Astrocyte (in vitro differentiated cells and primary cell): ENCODE measurements around the gene SCAMP5. TPM values are rescaled to one million over a fixed set of nuclear protein-coding genes. Genes with fewer than 3 reads are reported as not detected.
A peak's percentile ranks its signal among the peaks of the same experiment; 100 is the strongest.

Experiments used
- DNase-seq: peaks from one replicate; pipeline ENCODE4 v3.0.0-alpha.2; 2010; ENCODE audit warnings: low read depth
- FAIRE-seq: peaks from 2 replicates; lab custom pipeline; 2011; peaks lifted over from hg19 to GRCh38; lab: Jason Lieb, UNC
- H2AFZ ChIP-seq: 2 replicates; pipeline ENCODE4 v1.6.0; 2012; ENCODE audit warnings: low read depth, low read length, inconsistent platforms
- H3K27ac ChIP-seq: 2 replicates; pipeline ENCODE4 v1.5.1; 2011; ENCODE audit warnings: low read depth, low read length, inconsistent platforms
- H3K27me3 ChIP-seq: 2 replicates; pipeline ENCODE4 v1.6.0; 2011; ENCODE audit warnings: low read length, inconsistent platforms; ENCODE audit not compliant: insufficient read depth
- H3K36me3 ChIP-seq: 2 replicates; pipeline ENCODE4 v1.5.1; 2011; ENCODE audit warnings: low read length, inconsistent platforms; ENCODE audit not compliant: insufficient read depth
- H3K4me1 ChIP-seq: 2 replicates; pipeline ENCODE4 v1.5.1; 2011; ENCODE audit warnings: low read length, inconsistent platforms; ENCODE audit not compliant: insufficient read depth
- H3K4me2 ChIP-seq: 2 replicates; pipeline ENCODE4 v1.6.0; 2012; ENCODE audit warnings: low read length, inconsistent platforms
- H3K4me3 ChIP-seq: 2 replicates; pipeline ENCODE4 v1.5.1; 2011; ENCODE audit warnings: low read depth, mild to moderate bottlenecking, low read length, inconsistent platforms; ENCODE audit not compliant: insufficient read depth
- H3K79me2 ChIP-seq: 2 replicates; pipeline ENCODE4 v1.6.0; 2012; ENCODE audit warnings: mild to moderate bottlenecking, low read length, inconsistent platforms; ENCODE audit not compliant: insufficient read depth
- H3K9ac ChIP-seq: 2 replicates; pipeline ENCODE4 v1.6.0; 2012; ENCODE audit warnings: mild to moderate bottlenecking, low read length, inconsistent platforms
- H3K9me3 ChIP-seq: 2 replicates; pipeline ENCODE4 v1.5.1; 2012; ENCODE audit warnings: low read depth, mild to moderate bottlenecking, low read length, inconsistent platforms; ENCODE audit not compliant: insufficient read depth
- H4K20me1 ChIP-seq: 2 replicates; pipeline ENCODE4 v1.6.0; 2012; ENCODE audit warnings: low read length, inconsistent platforms; ENCODE audit not compliant: insufficient read depth
- H3K27ac Mint-ChIP-seq: one replicate; pipeline ENCODE4 v1.8.0; 2021; ENCODE audit warnings: mild to moderate bottlenecking, mixed read lengths; ENCODE audit not compliant: unreplicated experiment
- H3K27me3 Mint-ChIP-seq: one replicate; pipeline ENCODE4 v1.8.0; 2021; ENCODE audit warnings: low read depth, mixed read lengths; ENCODE audit not compliant: unreplicated experiment
- H3K36me3 Mint-ChIP-seq: one replicate; pipeline ENCODE4 v1.8.0; 2021; ENCODE audit warnings: low read depth, mixed read lengths; ENCODE audit not compliant: unreplicated experiment
- H3K4me1 Mint-ChIP-seq: one replicate; pipeline ENCODE4 v1.8.0; 2021; ENCODE audit warnings: low read depth, mixed read lengths; ENCODE audit not compliant: unreplicated experiment
- H3K4me3 Mint-ChIP-seq: one replicate; pipeline ENCODE4 v1.8.0; 2021; ENCODE audit warnings: mild to moderate bottlenecking, moderate library complexity, mixed read lengths; ENCODE audit not compliant: unreplicated experiment
- H3K9me3 Mint-ChIP-seq: one replicate; pipeline ENCODE4 v1.8.0; 2021; ENCODE audit warnings: mild to moderate bottlenecking, mixed read lengths; ENCODE audit not compliant: unreplicated experiment
- CTCF ChIP-seq: IDR thresholded peaks from 2 replicates; pipeline ENCODE4 v1.5.1; 2011; ENCODE audit warnings: low read depth, mild to moderate bottlenecking, inconsistent platforms, low read length, moderate library complexity; ENCODE audit not compliant: insufficient read depth
- EZH2 ChIP-seq: IDR thresholded peaks from 2 replicates; pipeline ENCODE4 v1.6.1; 2012; ENCODE audit warnings: mild to moderate bottlenecking, low read length, inconsistent platforms; ENCODE audit not compliant: insufficient read depth
- total RNA-seq: library from RNA; stranded (reverse); gene quantifications from 2 replicates; pipeline ENCODE4 v1.2.1, GENCODE V29; 2021

Gene SCAMP5
- total RNA-seq, 1 donor from 2014 or later, result 18.7 TPM

- H3K36me3 Mint-ChIP-seq, result peaks cover 16% of the 10 kb centered on the region
- H3K79me2 ChIP-seq, result peaks cover 3% of the 10 kb centered on the region
- no peak for DNase-seq
- H3K27me3 ChIP-seq, result no peaks in the 10 kb centered on the region
- no peak overlapping the region for H3K4me2 ChIP-seq
- no peaks in the 10 kb centered on the region for H3K9me3 Mint-ChIP-seq
- H3K4me1 ChIP-seq, result peaks cover 10% of the 10 kb centered on the region
- no peak overlapping the region for H3K4me3 ChIP-seq
- no peak overlapping the region for H3K27ac Mint-ChIP-seq
- H3K9me3 ChIP-seq, result no peaks in the 10 kb centered on the region
- no peak for FAIRE-seq
- H3K9ac ChIP-seq, result no peak overlapping the region
- no peak for TF ChIP-seq EZH2
- TF ChIP-seq CTCF, result no peak
- H4K20me1 ChIP-seq, result peaks cover 30% of the 10 kb centered on the region
- H3K27ac ChIP-seq, result no peak overlapping the region
- H3K36me3 ChIP-seq, result no peaks in the 10 kb centered on the region
- H3K4me1 Mint-ChIP-seq, result peaks cover 25% of the 10 kb centered on the region
- no peak overlapping the region for H2AFZ ChIP-seq
- no peaks in the 10 kb centered on the region for H3K27me3 Mint-ChIP-seq
- no peak overlapping the region for H3K4me3 Mint-ChIP-seq
Measured at GRCh38 chr15:75038231-75038630, 42.9 kb downstream of the SCAMP5 start.

- peaks cover 41% of the 10 kb centered on the region for H4K20me1 ChIP-seq
- no peak overlapping the region for H3K4me3 ChIP-seq
- Mint-ChIP-seq H3K4me3 (no peak overlapping the region), H3K9me3 (no peaks in the 10 kb centered on the region), H3K27ac (peak overlapping the region; percentile 75), H3K4me1 (peaks cover 27% of the 10 kb centered on the region), H3K27me3 (no peaks in the 10 kb centered on the region), H3K36me3 (peaks cover 13% of the 10 kb centered on the region)
- TF ChIP-seq CTCF, result no peak
- no peak for TF ChIP-seq EZH2
- H2AFZ ChIP-seq, result no peak overlapping the region
- H3K79me2 ChIP-seq, result no peaks in the 10 kb centered on the region
- H3K27ac ChIP-seq, result peak overlapping the region; percentile 69
- H3K36me3 ChIP-seq, result no peaks in the 10 kb centered on the region
- FAIRE-seq, result no peak
- H3K4me1 ChIP-seq, result peaks cover 31% of the 10 kb centered on the region
- no peaks in the 10 kb centered on the region for H3K27me3 ChIP-seq
- peak overlapping the region; percentile 71 for H3K9ac ChIP-seq
- no peaks in the 10 kb centered on the region for H3K9me3 ChIP-seq
- DNase-seq, result peak; percentile 34
- H3K4me2 ChIP-seq, result peak overlapping the region; percentile 75
Measured at GRCh38 chr15:75042730-75043508, 47.6 kb downstream of the SCAMP5 start.
